HepG2 (cell line): ENCODE measurements around the gene SNUPN. TPM values are rescaled to one million over a fixed set of nuclear protein-coding genes. Genes with fewer than 3 reads are reported as not detected.

Source experiments
- ATAC-seq: fragments of 200-7000 bp; cut with Tn5 transposase; 3 replicates; pipeline ENCODE4 v1.9.1; 2020; ENCODE audit warnings: mild to moderate bottlenecking, moderate library complexity
- BruUV-seq: library from RNA; stranded (reverse); fragments of 400-500 nt; replicated peaks from 2 replicates; lab custom pipeline; 2021; lab: Mats Ljungman, UMichigan
- CTCF ChIA-PET: fragments of 300-600 bp; formaldehyde crosslinking; extraction: SDS; loops from one replicate; lab custom pipeline; 2021; ENCODE audit warnings: low total read pairs, inconsistent platforms, low intra/inter-chr PET ratio; lab: Yijun Ruan, JAX
- POLR2A ChIA-PET: fragments of 350-600 bp; sonication (Branson Sonifier 250); formaldehyde crosslinking; loops from one replicate; lab custom pipeline; 2020; ENCODE audit warnings: antibody characterized with exemption, inconsistent platforms; lab: Yijun Ruan, JAX
- DNase-seq: peaks from one replicate; pipeline ENCODE4 v3.0.0-alpha.2; 2015; ENCODE audit warnings: low spot score
- FAIRE-seq: peaks from 3 replicates; lab custom pipeline; 2011; peaks lifted over from hg19 to GRCh38; lab: Jason Lieb, UNC
- H2AFZ ChIP-seq: one replicate; pipeline ENCODE4 v1.6.1; 2011; ENCODE audit warnings: low read length, inconsistent platforms
- H3K27ac ChIP-seq: fragments of 300-600 bp; 3 replicates; pipeline ENCODE4 v1.8.0; 2011; ENCODE audit warnings: mixed run types, mild to moderate bottlenecking, mixed read lengths, low read length, inconsistent platforms; ENCODE audit not compliant: insufficient read depth; ENCODE audit errors: extremely low read length
- H3K27me3 ChIP-seq, 2 experiments: fragments of 200-600 bp in 1 of 2; 2 replicates in 1 of 2; 3 replicates in 1 of 2; pipeline versions ENCODE4 v1.6.0 to v1.8.0; 2011; ENCODE audit warnings: low read length in 2 of 2, mild to moderate bottlenecking in 2 of 2, moderate library complexity in 2 of 2, inconsistent platforms in 1 of 2; ENCODE audit not compliant: insufficient read depth in 2 of 2, control insufficient read depth in 1 of 2
- H3K36me3 ChIP-seq, 2 experiments: fragments of 200-600 bp in 1 of 2; replicated peaks in 1 of 2; 2 replicates in 1 of 2; 3 replicates in 1 of 2; pipeline versions ENCODE4 v1.5.1 to v1.8.0; 2011; ENCODE audit warnings: low read length in 2 of 2, inconsistent platforms in 1 of 2; ENCODE audit not compliant: insufficient read depth in 2 of 2, control insufficient read depth in 1 of 2
- H3K4me1 ChIP-seq: 2 replicates; pipeline ENCODE4 v1.5.1; 2012; ENCODE audit warnings: low read length, inconsistent platforms; ENCODE audit not compliant: insufficient read depth
- H3K4me2 ChIP-seq: 2 replicates; pipeline ENCODE4 v1.6.0; 2011; ENCODE audit warnings: low read depth, low read length, inconsistent platforms
- H3K4me3 ChIP-seq, 3 experiments: fragments of 200-600 bp in 1 of 3; sonication (generic), shearing (Covaris generic) in 1 of 3; replicated peaks in 1 of 3; 2 replicates each; pipeline ENCODE4 v1.5.1; 2011 to 2016; ENCODE audit warnings: low read length in 3 of 3, inconsistent platforms in 2 of 3, low read depth in 2 of 3, mild to moderate bottlenecking in 2 of 3, control low read depth in 1 of 3, mixed read lengths in 1 of 3; ENCODE audit not compliant: insufficient read depth in 1 of 3
- H3K79me2 ChIP-seq: one replicate; pipeline ENCODE4 v1.6.1; 2011; ENCODE audit warnings: low read length, inconsistent platforms; ENCODE audit not compliant: insufficient read depth
- H3K9ac ChIP-seq: 2 replicates; pipeline ENCODE4 v1.6.0; 2011; ENCODE audit warnings: mild to moderate bottlenecking, low read depth, low read length, inconsistent platforms; ENCODE audit not compliant: insufficient read depth
- H3K9me3 ChIP-seq: 2 replicates; pipeline ENCODE4 v1.5.1; 2012; ENCODE audit warnings: mild to moderate bottlenecking, low read length
- H4K20me1 ChIP-seq: 2 replicates; pipeline ENCODE4 v1.6.0; 2011; ENCODE audit warnings: inconsistent platforms, mild to moderate bottlenecking, low read length, moderate library complexity; ENCODE audit not compliant: insufficient read depth
- MBNL3 ChIP-seq: fragments of 250-450 bp; sonication (Bioruptor Pico); conservative IDR thresholded peaks from 2 replicates; pipeline ENCODE4 v1.8.0; 2022; ENCODE audit warnings: mild to moderate bottlenecking, inconsistent platforms
- MXI1 ChIP-seq: IDR thresholded peaks from 3 replicates; pipeline ENCODE4 v1.6.1; 2012; ENCODE audit warnings: low read depth, low read length, inconsistent platforms, borderline replicate concordance
- NR3C1 ChIP-seq: sonication (generic); formaldehyde crosslinking; IDR thresholded peaks from 2 replicates; pipeline ENCODE4 v1.4.0; 2020; ENCODE audit warnings: missing genetic modification reagents
- POGZ ChIP-seq: sonication (generic); formaldehyde crosslinking; IDR thresholded peaks from 2 replicates; pipeline ENCODE4 v1.4.0; 2020; ENCODE audit warnings: mild to moderate bottlenecking, missing genetic modification reagents
- PTBP1 ChIP-seq: fragments of 200-400 bp; formaldehyde crosslinking; IDR thresholded peaks from 2 replicates; pipeline ENCODE4 v1.6.1; 2018; ENCODE audit warnings: low read length, low read depth; ENCODE audit not compliant: poor library complexity, severe bottlenecking
- SMAD9 ChIP-seq: sonication (generic); formaldehyde crosslinking; IDR thresholded peaks from 2 replicates; pipeline ENCODE4 v1.5.1; 2020; ENCODE audit warnings: mild to moderate bottlenecking, missing genetic modification reagents
- SSRP1 ChIP-seq: IDR thresholded peaks from 2 replicates; pipeline ENCODE4 v1.6.1; 2016; ENCODE audit warnings: control low read depth
- STAG1 ChIP-seq: sonication (generic); formaldehyde crosslinking; IDR thresholded peaks from 2 replicates; pipeline ENCODE4 v1.4.0; 2020; ENCODE audit warnings: missing genetic modification reagents
- UBTF ChIP-seq: sonication (generic); formaldehyde crosslinking; IDR thresholded peaks from 2 replicates; pipeline ENCODE4 v1.4.0; 2020; ENCODE audit warnings: mild to moderate bottlenecking, missing genetic modification reagents
- ZC3H4 ChIP-seq: sonication (generic); formaldehyde crosslinking; IDR thresholded peaks from 2 replicates; pipeline ENCODE4 v1.4.0; 2020; ENCODE audit warnings: missing genetic modification reagents, borderline replicate concordance
- ZNF407 ChIP-seq: sonication (generic); formaldehyde crosslinking; IDR thresholded peaks from one replicate; pipeline ENCODE4 v1.5.1; 2020; ENCODE audit warnings: mild to moderate bottlenecking, missing genetic modification reagents; ENCODE audit errors: not compliant biosample characterization
- WGBS: methylation state at CpG from one replicate; pipeline ENCODE4 v1.1.6; 2017; ENCODE audit warnings: low lambda C conversion rate; 5-methylcytosine and 5-hydroxymethylcytosine counted together
- in situ Hi-C: cut with HindIII; loops from 2 replicates; pipeline ENCODE4 v1.10.0; 2017; ENCODE audit warnings: low pct_unique_long_range_greater_than_20kb; ENCODE audit not compliant: extremely low pct_ligation_motif_present
- intact Hi-C: fragments of 100-400 bp; cut with micrococcal nuclease; formaldehyde crosslinking; loops from one replicate; pipeline ENCODE4 v1.10.0; 2022; ENCODE audit not compliant: unreplicated experiment
- polyA plus RNA-seq, 8 experiments: library from polyadenylated mRNA; depleted of rRNA in 3 of 8; stranded (reverse) in 7 of 8; unstranded in 1 of 8; fragments of >200 nt; fragmentation: Illumina TruSeq in 4 of 8; extraction: Trizol in 4 of 8; gene quantifications; 2 replicates each; pipeline versions ENCODE4 v1.2.1 to v1.2.3, GENCODE V29; 2011 to 2016; ENCODE audit warnings: low read depth in 4 of 8, missing spikeins in 1 of 8, mixed read lengths in 1 of 8; ENCODE audit not compliant: insufficient read depth in 1 of 8
- total RNA-seq, 5 experiments: library from RNA; depleted of rRNA; stranded (reverse); fragments of >200 nt; fragmentation: Illumina TruSeq; extraction: Trizol; gene quantifications; 2 replicates each; pipeline ENCODE4 v1.2.3, GENCODE V29; 2016; ENCODE audit warnings: low read depth in 1 of 5
- TF ChIP-seq, protein P1 (sequence below): IDR thresholded peaks from 2 replicates; pipeline ENCODE4 v1.6.1; 2016

The SNUPN gene
- total and polyA plus RNA-seq, 2 of the 13 experiments (the other 11 are each of a cell fraction or from before 2014, with no cell fraction given): 9.0 to 16.4 TPM

- H3K79me2 ChIP-seq: peaks cover 45% of the 10 kb centered on the region
- intact Hi-C loops: no loop called here
- no TSS peak for BruUV-seq
- no peak for DNase-seq
- H3K27ac ChIP-seq: no peak overlapping the region
- peaks cover 21% of the 10 kb centered on the region for H3K4me1 ChIP-seq
- H2AFZ ChIP-seq: no peak overlapping the region
- CTCF ChIA-PET: no interaction called here
- H3K36me3 ChIP-seq: peaks cover 0 to 4% of the 10 kb centered on the region in 2 experiments; a peak in 3 of 5 replicates
- H3K4me3 ChIP-seq: no peak overlapping the region
- H4K20me1 ChIP-seq: peaks cover 4% of the 10 kb centered on the region; the same call in 1 of the 2 replicates
- no peak for ATAC-seq
- POLR2A ChIA-PET: interaction anchor here (0.6 to 1.5 kb wide), 2 partner anchors 9 to 64 kb away, joined by 3 to 5 read pairs; partner anchors contain the start of gene PTPN9
- no peak for FAIRE-seq
- H3K9ac ChIP-seq: no peak overlapping the region
- H3K4me2 ChIP-seq: no peak overlapping the region
- in situ Hi-C loops: no loop called here
- H3K27me3 ChIP-seq: no peaks in the 10 kb centered on the region; a peak in 1 of 5 replicates
- 98% methylated on average over 8 of the region's 8 CpGs for WGBS
- no peaks in the 10 kb centered on the region for H3K9me3 ChIP-seq
- TF ChIP-seq SSRP1 (CRISPR knock-in tag): no peak
- no peak for TF ChIP-seq PTBP1
- no peak for TF ChIP-seq NR3C1
- TF ChIP-seq SMAD9 (CRISPR knock-in tag): no peak
- TF ChIP-seq UBTF (CRISPR knock-in tag): no peak
- no peak for TF ChIP-seq MXI1
- no peak for TF ChIP-seq ZC3H4 (CRISPR knock-in tag)
- no peak for TF ChIP-seq STAG1 (CRISPR knock-in tag)
- no peak for TF ChIP-seq MBNL3 (CRISPR knock-in tag)
- TF ChIP-seq, protein P1, sequence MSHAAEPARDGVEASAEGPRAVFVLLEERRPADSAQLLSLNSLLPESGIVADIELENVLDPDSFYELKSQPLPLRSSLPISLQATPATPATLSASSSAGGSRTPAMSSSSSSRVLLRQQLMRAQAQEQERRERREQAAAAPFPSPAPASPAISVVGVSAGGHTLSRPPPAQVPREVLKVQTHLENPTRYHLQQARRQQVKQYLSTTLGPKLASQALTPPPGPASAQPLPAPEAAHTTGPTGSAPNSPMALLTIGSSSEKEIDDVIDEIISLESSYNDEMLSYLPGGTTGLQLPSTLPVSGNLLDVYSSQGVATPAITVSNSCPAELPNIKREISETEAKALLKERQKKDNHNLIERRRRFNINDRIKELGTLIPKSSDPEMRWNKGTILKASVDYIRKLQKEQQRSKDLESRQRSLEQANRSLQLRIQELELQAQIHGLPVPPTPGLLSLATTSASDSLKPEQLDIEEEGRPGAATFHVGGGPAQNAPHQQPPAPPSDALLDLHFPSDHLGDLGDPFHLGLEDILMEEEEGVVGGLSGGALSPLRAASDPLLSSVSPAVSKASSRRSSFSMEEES: no peak
- TF ChIP-seq ZNF407 (CRISPR knock-in tag): no peak
- TF ChIP-seq POGZ: no peak
Measured at GRCh38 chr15:75570126-75570845, 55.2 kb downstream of the SNUPN start.
